D721Med (cell line): ENCODE data around the gene MARCHF10.
"Not testable (repeated sequence)": the region's sequence is repeated elsewhere in the genome, so short reads cannot be mapped to it uniquely, and the experiment has no call there.

Source experiments
- DNase-seq: peaks from one replicate; pipeline ENCODE4 v3.0.0; 2011; ENCODE audit warnings: low spot score; ENCODE audit not compliant: insufficient read length
- FAIRE-seq: peaks from 2 replicates; lab custom pipeline; 2011; peaks lifted over from hg19 to GRCh38; lab: Jason Lieb, UNC
- TF ChIP-seq, protein P1 (sequence below): IDR thresholded peaks from 2 replicates; pipeline ENCODE4 v1.5.1; 2012; ENCODE audit warnings: mild to moderate bottlenecking, control low read depth; ENCODE audit not compliant: insufficient read depth; ENCODE audit errors: missing control alignments

Gene MARCHF10

DNA sequence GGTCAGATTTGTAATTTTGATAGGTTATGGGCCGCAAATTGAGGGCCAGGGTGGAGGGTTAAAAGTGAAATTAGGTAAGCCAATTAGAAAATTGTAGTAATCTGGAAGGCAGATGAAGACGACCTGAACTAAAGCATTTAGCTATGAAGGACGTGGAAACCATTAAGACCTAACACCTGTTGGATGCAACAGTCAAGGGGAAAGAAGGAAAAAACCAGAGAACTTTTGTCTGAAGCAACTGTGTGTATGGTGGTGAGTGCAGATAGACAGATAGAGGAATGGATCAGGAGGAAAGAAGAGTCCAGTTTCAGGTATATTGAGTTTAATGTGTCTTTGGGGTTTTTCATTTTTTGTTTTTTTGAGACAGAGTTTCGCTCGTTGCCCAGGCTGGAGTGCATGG lies 40.2 kb upstream of the MARCHF10 start:
- FAIRE-seq (no peak), DNase-seq (no peak)
- TF ChIP-seq, protein P1, sequence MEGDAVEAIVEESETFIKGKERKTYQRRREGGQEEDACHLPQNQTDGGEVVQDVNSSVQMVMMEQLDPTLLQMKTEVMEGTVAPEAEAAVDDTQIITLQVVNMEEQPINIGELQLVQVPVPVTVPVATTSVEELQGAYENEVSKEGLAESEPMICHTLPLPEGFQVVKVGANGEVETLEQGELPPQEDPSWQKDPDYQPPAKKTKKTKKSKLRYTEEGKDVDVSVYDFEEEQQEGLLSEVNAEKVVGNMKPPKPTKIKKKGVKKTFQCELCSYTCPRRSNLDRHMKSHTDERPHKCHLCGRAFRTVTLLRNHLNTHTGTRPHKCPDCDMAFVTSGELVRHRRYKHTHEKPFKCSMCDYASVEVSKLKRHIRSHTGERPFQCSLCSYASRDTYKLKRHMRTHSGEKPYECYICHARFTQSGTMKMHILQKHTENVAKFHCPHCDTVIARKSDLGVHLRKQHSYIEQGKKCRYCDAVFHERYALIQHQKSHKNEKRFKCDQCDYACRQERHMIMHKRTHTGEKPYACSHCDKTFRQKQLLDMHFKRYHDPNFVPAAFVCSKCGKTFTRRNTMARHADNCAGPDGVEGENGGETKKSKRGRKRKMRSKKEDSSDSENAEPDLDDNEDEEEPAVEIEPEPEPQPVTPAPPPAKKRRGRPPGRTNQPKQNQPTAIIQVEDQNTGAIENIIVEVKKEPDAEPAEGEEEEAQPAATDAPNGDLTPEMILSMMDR = no peak

DNA sequence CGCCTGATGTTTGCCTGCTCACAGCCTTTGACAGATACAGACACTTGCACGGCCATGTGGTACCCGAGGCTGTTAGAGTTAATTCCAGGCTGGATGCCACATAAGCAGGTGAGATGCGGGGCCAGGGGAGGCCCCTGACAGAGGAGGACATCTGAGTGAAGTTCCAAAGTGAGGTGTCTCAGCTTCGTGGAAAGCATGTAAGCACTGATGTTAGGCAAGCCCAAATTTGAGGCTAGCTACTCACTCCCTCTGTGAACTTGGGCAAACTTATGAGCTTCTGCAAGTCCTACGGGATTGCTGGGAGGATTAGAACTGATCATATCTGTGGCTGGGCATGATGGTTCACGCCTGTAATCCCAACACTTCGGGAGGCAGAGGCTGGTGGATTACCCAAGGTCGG lies 39.3 kb upstream of the MARCHF10 start:
- FAIRE-seq (no peak), DNase-seq (no peak)
- TF ChIP-seq, protein P1 = no peak

DNA sequence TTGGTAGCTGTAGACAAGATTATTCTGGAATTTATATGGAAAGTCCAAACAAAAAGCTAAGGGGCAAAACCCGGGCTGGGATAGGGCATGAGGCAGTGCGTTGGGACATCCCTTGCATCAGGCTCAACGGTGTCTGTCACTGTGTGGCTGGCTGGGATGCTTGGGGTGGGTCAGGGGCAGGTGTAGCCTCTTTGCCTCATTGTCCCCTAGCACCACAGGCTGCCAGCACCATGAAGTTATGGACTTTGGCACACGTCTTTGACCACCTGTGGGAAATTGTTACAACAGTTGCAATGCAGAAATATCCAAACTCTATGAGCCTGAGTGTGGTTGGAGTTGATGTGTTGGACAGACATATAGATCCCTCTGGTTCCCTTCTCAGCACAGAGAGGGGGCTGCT lies 32.8 kb upstream of the MARCHF10 start:
- no peak for FAIRE-seq
- TF ChIP-seq, protein P1 = no peak
- no peak for DNase-seq

DNA sequence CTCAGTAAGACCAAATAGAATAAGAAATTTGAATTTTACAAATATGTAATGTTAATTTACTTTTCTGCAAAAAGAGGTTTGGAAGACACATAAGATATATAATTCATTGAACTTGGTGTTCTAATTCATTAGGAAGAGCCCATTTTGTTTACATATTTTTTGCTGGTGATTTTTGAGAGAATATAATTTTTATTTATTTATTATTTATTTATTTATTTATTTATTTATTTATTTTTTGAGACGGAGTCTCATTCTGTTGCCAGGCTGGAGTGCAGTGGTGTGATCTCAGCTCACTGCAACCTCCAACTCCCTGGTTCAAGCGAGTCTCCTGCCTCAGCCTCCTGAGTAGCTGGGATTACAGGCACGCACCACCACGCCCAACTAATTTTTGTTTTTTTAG lies 25.7 kb upstream of the MARCHF10 start:
- DNase-seq, FAIRE-seq: not testable (repeated sequence)

DNA sequence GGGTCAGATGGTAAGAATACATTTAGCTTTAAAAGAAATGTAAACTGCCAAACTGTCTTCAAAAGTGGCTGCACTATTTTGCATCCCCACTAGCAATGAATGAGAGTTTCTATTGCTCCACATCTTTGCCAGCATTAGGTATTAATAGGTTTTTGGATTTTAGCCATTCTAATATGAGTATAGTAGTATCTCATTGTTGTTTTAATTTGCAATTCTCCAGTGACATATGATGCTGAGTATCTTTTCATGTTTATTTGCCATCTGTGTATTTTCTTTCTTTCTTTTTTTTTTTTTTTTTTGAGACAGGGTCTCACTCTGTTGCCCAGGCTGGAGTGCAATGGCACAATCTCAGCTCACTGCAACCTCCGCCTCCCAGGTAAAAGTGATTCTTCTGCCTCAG lies 24.3 kb upstream of the MARCHF10 start:
- FAIRE-seq (no peak), DNase-seq (no peak)
- TF ChIP-seq, protein P1 = no peak

DNA sequence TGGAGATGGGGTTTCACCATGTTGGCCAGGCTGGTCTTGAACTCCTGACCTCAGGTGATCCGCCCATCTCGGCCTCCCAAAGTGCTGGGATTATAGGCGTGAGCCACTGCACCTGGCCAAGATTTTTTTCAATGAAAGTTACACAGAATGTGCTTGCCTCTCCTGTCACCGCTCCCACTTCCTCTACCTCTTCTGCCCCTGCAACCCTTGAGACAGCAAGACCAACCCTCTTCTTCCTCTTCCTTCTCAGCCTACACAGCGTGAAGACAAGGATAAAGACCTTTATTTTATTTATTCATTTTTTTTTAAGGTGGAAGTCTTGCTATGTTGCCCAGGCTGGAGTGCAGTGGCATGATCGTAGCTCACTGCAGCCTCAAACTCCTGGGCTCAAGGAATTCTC lies 23.0 kb upstream of the MARCHF10 start:
- not testable (repeated sequence) for FAIRE-seq, DNase-seq

DNA sequence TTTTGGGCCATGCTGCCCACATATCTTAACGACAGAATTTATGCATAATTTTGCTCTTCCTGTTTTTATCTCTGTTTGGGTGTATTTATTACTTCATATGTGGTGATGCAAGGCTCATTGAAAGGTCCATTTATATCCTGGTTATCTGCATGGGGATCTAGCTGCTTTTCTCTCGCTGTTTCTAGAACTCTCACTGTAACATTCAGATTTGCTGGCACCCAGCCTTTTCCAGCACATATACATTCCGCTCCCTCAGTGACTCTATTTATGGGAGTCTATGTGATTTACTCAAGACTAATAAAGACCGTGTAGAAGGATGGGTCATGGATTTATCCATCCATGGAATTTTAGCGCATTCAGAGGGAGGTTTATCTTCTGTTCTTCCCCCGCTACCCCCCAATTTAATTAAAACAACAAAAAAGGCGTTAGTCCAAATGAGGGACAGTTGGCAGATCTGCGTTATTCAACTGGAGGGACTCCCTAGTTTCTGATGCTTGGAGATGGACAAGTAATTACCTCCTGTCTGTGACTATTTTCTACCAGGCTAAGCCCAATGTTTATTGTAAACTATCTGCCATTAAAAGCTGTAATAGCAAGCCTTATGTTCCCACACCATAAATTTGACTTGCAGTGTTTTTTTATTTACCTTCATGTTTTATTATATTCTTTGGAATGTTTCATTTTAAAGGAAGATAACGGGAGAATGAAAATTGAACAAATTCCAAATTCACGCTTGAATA lies 19.8 kb upstream of the MARCHF10 start:
- FAIRE-seq = peak; percentile 69
- no peak for DNase-seq
- TF ChIP-seq, protein P1 = no peak

DNA sequence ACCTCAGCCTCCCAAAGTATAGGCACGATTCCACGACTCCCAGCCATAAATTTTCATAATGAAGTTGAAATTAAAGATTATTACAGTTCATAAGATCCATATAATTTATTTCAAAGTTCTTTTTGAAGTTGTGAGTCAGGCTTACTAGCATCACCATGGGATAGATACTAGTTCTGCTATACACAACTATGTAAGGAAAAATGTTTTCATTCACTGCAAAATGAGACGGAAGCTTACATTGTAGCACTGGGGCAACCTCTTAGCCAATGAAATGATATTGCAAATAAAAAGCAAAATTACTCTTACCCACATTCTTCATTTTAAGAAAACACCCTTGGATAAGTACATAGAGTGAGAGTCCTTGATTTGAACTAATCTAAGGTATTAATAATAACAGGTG lies 18.8 kb upstream of the MARCHF10 start:
- TF ChIP-seq, protein P1 = no peak
- no peak for FAIRE-seq
- DNase-seq = no peak
